A549 (cell line): ENCODE results near the gene EPN1. TPM values are rescaled to one million over a fixed set of nuclear protein-coding genes. Genes with fewer than 3 reads are reported as not detected.

Experiments used
- ATAC-seq, 2 experiments: fragments of 200-7000 bp in 1 of 2; fragments of >200 bp in 1 of 2; cut with Nextera tagmentation in 1 of 2; cut with Tn5 transposase in 1 of 2; 3 replicates each; pipeline versions ENCODE4 v1.8.0 to v1.9.1; 2018 to 2020; ENCODE audit warnings: mild to moderate bottlenecking in 1 of 2, moderate library complexity in 1 of 2
- CTCF ChIA-PET: fragments of 300-600 bp; sonication (Branson Sonifier 250); formaldehyde crosslinking; extraction: SDS; loops from one replicate; lab custom pipeline; 2021; ENCODE audit warnings: antibody characterized with exemption, inconsistent platforms; lab: Yijun Ruan, JAX
- POLR2A ChIA-PET: fragments of 350-600 bp; formaldehyde crosslinking; extraction: SDS; loops from one replicate; lab custom pipeline; 2021; ENCODE audit warnings: antibody characterized with exemption, inconsistent platforms; lab: Yijun Ruan, JAX
- DNase-seq, 2 experiments: peaks; one replicate each; pipeline versions ENCODE4 v3.0.0 to v3.0.0-alpha.2; 2011 to 2016; ENCODE audit warnings: low read depth in 1 of 2, low spot score in 1 of 2
- FAIRE-seq: peaks from 2 replicates; lab custom pipeline; 2011; peaks lifted over from hg19 to GRCh38; lab: Jason Lieb, UNC
- H3K27ac ChIP-seq, 2 experiments: fragments of >200 bp; sonication (Bioruptor Twin); formaldehyde crosslinking; 3 replicates each; pipeline ENCODE4 v1.5.1; 2016 to 2017
- H3K4me1 ChIP-seq: fragments of >200 bp; sonication (Bioruptor Twin); formaldehyde crosslinking; 3 replicates; pipeline ENCODE4 v1.6.1; 2016
- H3K4me2 ChIP-seq: fragments of >200 bp; sonication (Bioruptor Twin); formaldehyde crosslinking; 3 replicates; pipeline ENCODE4 v1.6.1; 2016
- H3K4me3 ChIP-seq: fragments of >200 bp; sonication (Bioruptor Twin); formaldehyde crosslinking; 3 replicates; pipeline ENCODE4 v1.5.1; 2016
- H3K9me3 ChIP-seq: fragments of >200 bp; sonication (Bioruptor Twin); formaldehyde crosslinking; 3 replicates; pipeline ENCODE4 v1.6.1; 2016
- BHLHE40 ChIP-seq: IDR thresholded peaks from 2 replicates; pipeline ENCODE4 v1.6.1; 2012; ENCODE audit warnings: low read depth, low read length, inconsistent platforms
- CHD2 ChIP-seq: fragments of 150-350 bp; IDR thresholded peaks from 2 replicates; pipeline ENCODE4 v1.6.1; 2014; ENCODE audit warnings: low read length; ENCODE audit not compliant: partially characterized antibody
- CTCF ChIP-seq: fragments of >200 bp; sonication (Bioruptor Twin); formaldehyde crosslinking; IDR thresholded peaks from 3 replicates; pipeline ENCODE4 v1.5.1; 2016
- ELK1 ChIP-seq: fragments of 150-350 bp; IDR thresholded peaks from 2 replicates; pipeline ENCODE4 v1.6.1; 2014; ENCODE audit warnings: low read depth, mild to moderate bottlenecking, low read length
- EP300 ChIP-seq, 2 experiments: fragments of >200 bp; sonication (Bioruptor Twin); formaldehyde crosslinking; IDR thresholded peaks; 2 replicates in 1 of 2; 3 replicates in 1 of 2; pipeline ENCODE4 v1.6.1; 2016 to 2017
- FOSL2 ChIP-seq, 2 experiments: fragments of 450-650 bp in 1 of 2; fragments of >200 bp in 1 of 2; sonication (Bioruptor Twin) in 1 of 2; formaldehyde crosslinking; IDR thresholded peaks; 2 replicates each; pipeline versions ENCODE4 v1.5.0 to v1.6.1; 2016 to 2020; ENCODE audit warnings: mild to moderate bottlenecking in 1 of 2, moderate library complexity in 1 of 2
- FOXS1 ChIP-seq: fragments of 250-450 bp; sonication (Bioruptor Pico); IDR thresholded peaks from 2 replicates; pipeline ENCODE4 v1.5.0; 2020; ENCODE audit warnings: mild to moderate bottlenecking, moderate library complexity
- GATA3 ChIP-seq: IDR thresholded peaks from 2 replicates; pipeline ENCODE4 v1.6.1; 2012; ENCODE audit warnings: borderline replicate concordance
- HES2 ChIP-seq: fragments of >200 bp; sonication (Bioruptor Twin); formaldehyde crosslinking; IDR thresholded peaks from 2 replicates; pipeline ENCODE4 v1.6.1; 2016
- HOXB5 ChIP-seq: fragments of 250-450 bp; sonication (Bioruptor Pico); IDR thresholded peaks from 2 replicates; pipeline ENCODE4 v1.5.0; 2020; ENCODE audit warnings: mild to moderate bottlenecking, moderate library complexity
- KDM5A ChIP-seq: fragments of 200-600 bp; sonication (generic); IDR thresholded peaks from 2 replicates; pipeline ENCODE4 v1.6.1; 2016; ENCODE audit warnings: antibody characterized with exemption, mild to moderate bottlenecking
- MAFK ChIP-seq: fragments of 450-650 bp; IDR thresholded peaks from 2 replicates; pipeline ENCODE4 v1.6.1; 2014; ENCODE audit not compliant: partially characterized antibody
- MAZ ChIP-seq: fragments of 150-350 bp; IDR thresholded peaks from 2 replicates; pipeline ENCODE4 v1.6.1; 2014; ENCODE audit warnings: antibody characterized with exemption, low read depth, low read length, borderline replicate concordance
- MYC ChIP-seq: IDR thresholded peaks from 2 replicates; pipeline ENCODE4 v1.6.1; 2012; ENCODE audit warnings: mild to moderate bottlenecking, inconsistent platforms, low read length, improper control_type of control experiment, borderline replicate concordance
- PHF8 ChIP-seq: fragments of 200-600 bp; sonication (generic); IDR thresholded peaks from 2 replicates; pipeline ENCODE4 v1.6.1; 2016; ENCODE audit warnings: low read depth, mild to moderate bottlenecking, antibody characterized with exemption, moderate library complexity, borderline replicate concordance
- POLR2A ChIP-seq: IDR thresholded peaks from 2 replicates; pipeline ENCODE4 v1.6.1; 2012; ENCODE audit warnings: mild to moderate bottlenecking, low read length
- RAD21 ChIP-seq, 2 experiments: fragments of >200 bp in 1 of 2; sonication (Bioruptor Twin) in 1 of 2; formaldehyde crosslinking in 1 of 2; IDR thresholded peaks in 1 of 2; conservative IDR thresholded peaks in 1 of 2; 2 replicates in 1 of 2; 3 replicates in 1 of 2; pipeline ENCODE4 v1.6.1; 2012 to 2018; ENCODE audit warnings: inconsistent platforms in 1 of 2
- RCOR1 ChIP-seq: fragments of 150-350 bp; IDR thresholded peaks from 2 replicates; pipeline ENCODE4 v1.6.1; 2014; ENCODE audit warnings: antibody characterized with exemption, low read length, low read depth
- TFCP2L1 ChIP-seq: fragments of 250-450 bp; sonication (Bioruptor Pico); IDR thresholded peaks from 2 replicates; pipeline ENCODE4 v1.5.0; 2021; ENCODE audit warnings: mild to moderate bottlenecking
- TP53 ChIP-seq: fragments of 250-450 bp; sonication (Bioruptor Pico); IDR thresholded peaks from 2 replicates; pipeline ENCODE4 v1.5.0; 2021; ENCODE audit warnings: mild to moderate bottlenecking, moderate library complexity
- WGBS: methylation state at CpG from one replicate; pipeline ENCODE4 v1.1.6; 2017; ENCODE audit errors: missing lambda C conversion rate; 5-methylcytosine and 5-hydroxymethylcytosine counted together
- polyA plus RNA-seq, 4 experiments: library from polyadenylated mRNA; depleted of rRNA in 3 of 4; stranded (reverse); fragments of >200 nt; fragmentation: RNase III in 1 of 4; extraction: RNeasy Plus Mini Kit Qiagen cat#74134 plus additional on column Dnase treatment in 1 of 4; gene quantifications; 2 replicates in 3 of 4; 3 replicates in 1 of 4; pipeline ENCODE4 v1.2.3, GENCODE V29; 2011 to 2017
- TF ChIP-seq, protein P1 (sequence below): fragments of 450-650 bp; IDR thresholded peaks from 2 replicates; pipeline ENCODE4 v1.6.1; 2014; ENCODE audit warnings: antibody characterized with exemption
- TF ChIP-seq, protein P2 (sequence below): IDR thresholded peaks from 2 replicates; pipeline ENCODE4 v1.6.1; 2012
- TF ChIP-seq, protein P3 (sequence below): fragments of 250-450 bp; sonication (Bioruptor Pico); IDR thresholded peaks from 2 replicates; pipeline ENCODE4 v1.5.0; 2021; ENCODE audit warnings: mild to moderate bottlenecking, moderate library complexity, borderline replicate concordance

EPN1 gene
- polyA plus RNA-seq, 2 of the 4 experiments (the other 2 are of a cell fraction) = 43.7 to 139 TPM

GRCh38 chr19:55654868-55655647 is 20.0 kb upstream of the EPN1 start, which contains the start of gene U2AF2 (continued):
- TF ChIP-seq MAZ (no peak), TFCP2L1 (CRISPR knock-in tag) (peak; percentile 88), POLR2A (peak; percentile 84), CHD2 (no peak), RAD21 (conservative IDR thresholded peaks at IDR 0.05 in 1 of 2, IDR thresholded peaks at IDR 0.05 in 1 of 2) (no peak), FOSL2 (IDR thresholded peaks at IDR 0.05) (no peak), FOSL2 (CRISPR knock-in tag; IDR thresholded peaks at IDR 0.05) (peak; percentile 13), HOXB5 (peak; percentile 78; the same call in 1 of the 2 replicates), ELK1 (0 out of 2 replicates have a peak, but pooled peaks have one; percentile 39), GATA3 (no peak; the same call in 1 of the 2 replicates), BHLHE40 (peak; percentile 51; the same call in 1 of the 2 replicates), MAFK (no peak), PHF8 (peak; percentile 76; the same call in 1 of the 2 replicates), TP53 (peak; percentile 49; the same call in 1 of the 2 replicates)
- TF ChIP-seq, protein P1, sequence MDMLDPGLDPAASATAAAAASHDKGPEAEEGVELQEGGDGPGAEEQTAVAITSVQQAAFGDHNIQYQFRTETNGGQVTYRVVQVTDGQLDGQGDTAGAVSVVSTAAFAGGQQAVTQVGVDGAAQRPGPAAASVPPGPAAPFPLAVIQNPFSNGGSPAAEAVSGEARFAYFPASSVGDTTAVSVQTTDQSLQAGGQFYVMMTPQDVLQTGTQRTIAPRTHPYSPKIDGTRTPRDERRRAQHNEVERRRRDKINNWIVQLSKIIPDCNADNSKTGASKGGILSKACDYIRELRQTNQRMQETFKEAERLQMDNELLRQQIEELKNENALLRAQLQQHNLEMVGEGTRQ = peak; percentile 79
- TF ChIP-seq, protein P2, sequence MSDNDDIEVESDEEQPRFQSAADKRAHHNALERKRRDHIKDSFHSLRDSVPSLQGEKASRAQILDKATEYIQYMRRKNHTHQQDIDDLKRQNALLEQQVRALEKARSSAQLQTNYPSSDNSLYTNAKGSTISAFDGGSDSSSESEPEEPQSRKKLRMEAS = peak; percentile 99
- TF ChIP-seq, all 56 proteins: peak for 16

DNA sequence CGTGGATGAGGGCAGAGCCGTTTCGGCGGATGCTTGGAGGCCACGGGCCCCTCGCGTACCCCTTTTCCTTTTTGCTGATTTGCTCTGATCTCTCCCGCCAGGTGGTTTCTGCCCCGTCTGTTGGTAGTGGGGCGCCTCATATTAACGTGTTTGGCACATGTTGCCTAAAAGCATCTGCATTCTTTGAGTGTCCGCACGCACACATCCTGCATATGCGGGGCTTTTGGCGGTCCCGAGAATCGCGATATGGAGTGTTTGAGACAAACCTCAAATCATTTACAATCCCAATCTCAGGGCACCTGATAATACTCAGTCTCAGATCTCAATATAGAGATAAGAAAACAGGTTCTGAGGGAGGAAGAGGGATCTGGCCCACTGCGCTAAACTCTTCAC is 19.4 kb upstream of the EPN1 start:
- DNase-seq (no peak), ATAC-seq (no peak), FAIRE-seq (no peak)
- ChIA-PET CTCF (interaction anchor here (1.1 to 2.3 kb wide), 2 partner anchors 15 to 23 kb away, joined by 3 to 30 read pairs; no protein-coding TSS in a partner anchor), POLR2A (no interaction called here)
- TF ChIP-seq RCOR1 (no peak), KDM5A (peak; percentile 85)
- H3K4me2 ChIP-seq = peak overlapping the region; percentile 91
- WGBS = 2% methylated on average over 19 of the region's 19 CpGs
- peaks cover 41% of the 10 kb centered on the region for H3K4me1 ChIP-seq
- H3K4me3 ChIP-seq = peak overlapping the region; percentile 68
- no peaks in the 10 kb centered on the region for H3K9me3 ChIP-seq
- peak overlapping the region; percentile 96 to 98 for H3K27ac ChIP-seq

- ATAC-seq = no peak
- Histone ChIP-seq H3K4me1 (peaks cover 44% of the 10 kb centered on the region), H3K27ac (peak overlapping the region; percentile 96 to 98; a peak in 5 of 6 replicates), H3K4me3 (peak overlapping the region; percentile 68), H3K4me2 (peak overlapping the region; percentile 91), H3K9me3 (no peaks in the 10 kb centered on the region)
- ChIA-PET CTCF (interaction anchor here (1.1 to 2.3 kb wide), 3 partner anchors 11 to 24 kb away, joined by 3 to 30 read pairs (median 5); no protein-coding TSS in a partner anchor), POLR2A (no interaction called here)
- no peak for TF ChIP-seq CTCF
- no peak for TF ChIP-seq FOXS1 (CRISPR knock-in tag)
- no peak for TF ChIP-seq POLR2A
- TF ChIP-seq, protein P2 = no peak
- no peak for TF ChIP-seq MYC
- TF ChIP-seq HES2 = no peak
- TF ChIP-seq, protein P3, sequence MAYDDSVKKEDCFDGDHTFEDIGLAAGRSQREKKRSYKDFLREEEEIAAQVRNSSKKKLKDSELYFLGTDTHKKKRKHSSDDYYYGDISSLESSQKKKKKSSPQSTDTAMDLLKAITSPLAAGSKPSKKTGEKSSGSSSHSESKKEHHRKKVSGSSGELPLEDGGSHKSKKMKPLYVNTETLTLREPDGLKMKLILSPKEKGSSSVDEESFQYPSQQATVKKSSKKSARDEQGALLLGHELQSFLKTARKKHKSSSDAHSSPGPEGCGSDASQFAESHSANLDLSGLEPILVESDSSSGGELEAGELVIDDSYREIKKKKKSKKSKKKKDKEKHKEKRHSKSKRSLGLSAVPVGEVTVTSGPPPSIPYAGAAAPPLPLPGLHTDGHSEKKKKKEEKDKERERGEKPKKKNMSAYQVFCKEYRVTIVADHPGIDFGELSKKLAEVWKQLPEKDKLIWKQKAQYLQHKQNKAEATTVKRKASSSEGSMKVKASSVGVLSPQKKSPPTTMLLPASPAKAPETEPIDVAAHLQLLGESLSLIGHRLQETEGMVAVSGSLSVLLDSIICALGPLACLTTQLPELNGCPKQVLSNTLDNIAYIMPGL (CRISPR knock-in tag) = no peak
- no peak for TF ChIP-seq EP300 (IDR thresholded peaks at IDR 0.05)
- FAIRE-seq = no peak
- DNase-seq = no peak
- WGBS = 68% methylated on average over 7 of the region's 7 CpGs
Measured at GRCh38 chr19:55656552-55656951, 18.5 kb upstream of the EPN1 start.
